Activated T-helper 1 cell treated with anti-CD3 and anti-CD28 coated beads, Interleukin-2, amount 50 U/mL, for 16 hours (primary cell): ENCODE results near the gene SACS.

Experiments
- DNase-seq, 2 donors: peaks; one replicate each; pipeline ENCODE4 v3.0.0-alpha.2; 2020; ENCODE audit warnings: low read depth in 1 of 2, low spot score in 1 of 2

The SACS gene, protein sequence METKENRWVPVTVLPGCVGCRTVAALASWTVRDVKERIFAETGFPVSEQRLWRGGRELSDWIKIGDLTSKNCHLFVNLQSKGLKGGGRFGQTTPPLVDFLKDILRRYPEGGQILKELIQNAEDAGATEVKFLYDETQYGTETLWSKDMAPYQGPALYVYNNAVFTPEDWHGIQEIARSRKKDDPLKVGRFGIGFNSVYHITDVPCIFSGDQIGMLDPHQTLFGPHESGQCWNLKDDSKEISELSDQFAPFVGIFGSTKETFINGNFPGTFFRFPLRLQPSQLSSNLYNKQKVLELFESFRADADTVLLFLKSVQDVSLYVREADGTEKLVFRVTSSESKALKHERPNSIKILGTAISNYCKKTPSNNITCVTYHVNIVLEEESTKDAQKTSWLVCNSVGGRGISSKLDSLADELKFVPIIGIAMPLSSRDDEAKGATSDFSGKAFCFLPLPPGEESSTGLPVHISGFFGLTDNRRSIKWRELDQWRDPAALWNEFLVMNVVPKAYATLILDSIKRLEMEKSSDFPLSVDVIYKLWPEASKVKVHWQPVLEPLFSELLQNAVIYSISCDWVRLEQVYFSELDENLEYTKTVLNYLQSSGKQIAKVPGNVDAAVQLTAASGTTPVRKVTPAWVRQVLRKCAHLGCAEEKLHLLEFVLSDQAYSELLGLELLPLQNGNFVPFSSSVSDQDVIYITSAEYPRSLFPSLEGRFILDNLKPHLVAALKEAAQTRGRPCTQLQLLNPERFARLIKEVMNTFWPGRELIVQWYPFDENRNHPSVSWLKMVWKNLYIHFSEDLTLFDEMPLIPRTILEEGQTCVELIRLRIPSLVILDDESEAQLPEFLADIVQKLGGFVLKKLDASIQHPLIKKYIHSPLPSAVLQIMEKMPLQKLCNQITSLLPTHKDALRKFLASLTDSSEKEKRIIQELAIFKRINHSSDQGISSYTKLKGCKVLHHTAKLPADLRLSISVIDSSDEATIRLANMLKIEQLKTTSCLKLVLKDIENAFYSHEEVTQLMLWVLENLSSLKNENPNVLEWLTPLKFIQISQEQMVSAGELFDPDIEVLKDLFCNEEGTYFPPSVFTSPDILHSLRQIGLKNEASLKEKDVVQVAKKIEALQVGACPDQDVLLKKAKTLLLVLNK (N-terminal part only)

DNA sequence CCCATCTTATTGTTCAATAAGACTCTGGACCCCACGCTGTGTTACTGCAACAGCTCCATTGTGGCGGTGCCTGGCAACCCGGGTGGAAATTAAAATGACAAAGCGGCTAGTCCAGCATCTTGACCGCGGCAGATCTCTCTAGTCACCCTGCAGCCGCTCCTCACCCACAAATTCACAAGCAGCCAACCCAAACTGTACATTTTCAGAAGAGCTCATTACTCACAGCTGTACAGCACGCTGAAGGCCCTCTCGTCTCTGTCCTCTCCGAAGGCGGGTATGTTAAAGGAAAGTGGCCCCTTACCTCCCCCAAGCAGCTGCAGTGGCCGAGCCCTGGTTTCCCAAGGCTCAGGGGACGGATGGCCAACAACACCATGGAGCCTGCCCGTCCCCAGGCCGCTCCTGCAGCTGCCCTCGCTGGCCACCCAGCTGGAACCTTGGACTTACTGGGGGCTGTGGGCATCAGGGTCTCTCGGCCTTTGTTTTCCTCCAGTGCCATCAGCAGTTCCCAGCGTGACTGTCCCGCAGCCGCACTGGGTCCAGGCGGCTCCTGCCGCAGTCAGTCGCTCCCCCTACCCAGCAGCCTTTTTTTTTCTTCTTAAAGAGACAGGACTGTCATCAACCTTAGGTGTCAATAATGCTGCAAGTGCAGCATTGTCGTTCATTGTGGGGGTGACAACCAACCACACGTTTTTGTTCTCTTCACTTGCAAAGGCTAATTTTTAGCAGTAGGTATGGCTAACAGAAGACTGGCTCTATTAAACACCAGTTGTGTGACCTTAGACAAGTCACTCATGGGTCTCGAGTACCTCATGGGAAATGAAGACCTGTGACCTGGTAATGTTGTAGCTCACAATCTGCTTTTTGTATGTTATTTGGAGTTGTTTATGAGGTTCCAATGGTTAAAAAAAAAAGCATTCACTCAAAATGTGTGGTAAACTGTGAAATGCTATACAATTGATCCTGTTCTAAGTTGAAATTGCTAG lies at the start of gene SACS:
Gene SACS (minus strand): TSS at position 532 of the 983 bp plus-strand sequence. CDS start 22,463 bp downstream, outside the sequence.
- no peak for DNase-seq

DNA sequence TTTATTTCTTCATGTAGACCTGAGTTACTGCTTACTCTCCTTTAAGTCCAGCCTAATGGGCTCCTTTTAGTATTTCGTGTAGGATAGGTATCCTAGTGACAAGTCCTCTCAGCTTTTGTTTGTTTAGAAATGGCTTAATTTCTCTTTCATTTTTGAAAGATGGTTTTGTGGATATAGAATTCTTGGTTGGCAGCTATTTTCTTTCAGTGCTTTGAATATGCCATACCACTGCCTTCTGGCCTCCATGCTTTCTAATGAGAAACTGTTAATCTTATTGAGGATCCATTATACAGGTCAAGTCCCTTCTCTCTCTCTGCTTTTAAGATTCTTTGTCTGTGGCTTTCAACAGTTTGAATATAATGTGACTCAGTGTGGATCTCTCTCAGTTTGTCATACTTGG lies 46.8 kb upstream of the SACS start:
- DNase-seq: no peak

DNA sequence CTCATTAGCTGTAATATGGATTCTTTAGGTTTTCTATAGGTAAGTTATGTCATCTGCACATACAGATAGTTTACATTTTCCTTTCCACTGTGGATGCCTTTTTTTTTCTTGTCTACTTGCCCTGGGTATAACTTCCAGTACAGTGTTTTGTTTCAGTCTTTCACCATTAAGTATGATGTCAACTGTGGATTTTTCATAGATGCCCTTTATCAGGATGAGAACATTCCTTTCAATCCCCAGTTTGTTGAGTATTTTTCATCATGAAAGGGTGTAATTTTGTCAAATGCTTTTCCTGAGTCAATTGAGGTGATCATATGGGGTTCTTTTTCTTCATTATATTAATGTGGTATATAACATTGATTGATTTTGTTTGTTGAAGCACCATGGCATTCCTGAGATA lies 43.6 kb upstream of the SACS start:
- no peak for DNase-seq

DNA sequence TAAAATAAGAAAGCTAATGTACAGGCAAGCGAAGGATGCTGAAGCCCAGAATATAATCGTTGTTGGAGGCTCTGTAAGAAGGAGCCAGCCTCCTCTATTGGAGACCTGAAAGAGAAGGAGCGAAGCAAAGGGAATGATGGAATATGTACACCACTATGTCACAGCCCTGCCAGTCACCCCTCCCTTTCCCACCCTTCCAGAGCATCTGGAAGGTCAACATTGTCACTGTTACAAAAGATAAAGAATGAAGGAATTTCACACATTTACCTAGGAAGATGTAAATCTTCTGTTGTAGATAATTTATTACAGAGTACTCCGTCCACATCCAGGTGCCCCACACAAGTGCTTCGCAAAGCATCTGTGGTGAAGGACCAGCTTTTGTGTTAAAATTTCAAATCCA lies 39.7 kb upstream of the SACS start:
- DNase-seq: no peak

DNA sequence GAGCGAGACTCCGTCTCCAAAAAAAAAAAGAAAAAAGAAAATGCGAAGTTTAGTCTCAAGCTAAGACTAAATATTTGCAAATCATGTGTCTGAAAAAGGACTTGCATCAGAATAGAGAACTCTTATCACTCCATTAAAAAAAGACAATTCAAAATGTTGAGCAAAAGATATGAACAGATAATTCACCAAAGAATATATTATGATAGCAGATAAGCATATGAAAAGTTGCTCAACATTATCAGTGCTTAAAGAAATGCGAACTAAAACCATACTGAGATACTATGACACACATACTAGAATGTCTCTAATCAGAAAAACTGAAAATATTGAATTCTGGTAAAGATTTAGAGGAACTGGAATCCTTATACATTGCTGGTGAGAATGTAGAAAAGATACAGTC lies 38.7 kb upstream of the SACS start:
- no peak for DNase-seq

DNA sequence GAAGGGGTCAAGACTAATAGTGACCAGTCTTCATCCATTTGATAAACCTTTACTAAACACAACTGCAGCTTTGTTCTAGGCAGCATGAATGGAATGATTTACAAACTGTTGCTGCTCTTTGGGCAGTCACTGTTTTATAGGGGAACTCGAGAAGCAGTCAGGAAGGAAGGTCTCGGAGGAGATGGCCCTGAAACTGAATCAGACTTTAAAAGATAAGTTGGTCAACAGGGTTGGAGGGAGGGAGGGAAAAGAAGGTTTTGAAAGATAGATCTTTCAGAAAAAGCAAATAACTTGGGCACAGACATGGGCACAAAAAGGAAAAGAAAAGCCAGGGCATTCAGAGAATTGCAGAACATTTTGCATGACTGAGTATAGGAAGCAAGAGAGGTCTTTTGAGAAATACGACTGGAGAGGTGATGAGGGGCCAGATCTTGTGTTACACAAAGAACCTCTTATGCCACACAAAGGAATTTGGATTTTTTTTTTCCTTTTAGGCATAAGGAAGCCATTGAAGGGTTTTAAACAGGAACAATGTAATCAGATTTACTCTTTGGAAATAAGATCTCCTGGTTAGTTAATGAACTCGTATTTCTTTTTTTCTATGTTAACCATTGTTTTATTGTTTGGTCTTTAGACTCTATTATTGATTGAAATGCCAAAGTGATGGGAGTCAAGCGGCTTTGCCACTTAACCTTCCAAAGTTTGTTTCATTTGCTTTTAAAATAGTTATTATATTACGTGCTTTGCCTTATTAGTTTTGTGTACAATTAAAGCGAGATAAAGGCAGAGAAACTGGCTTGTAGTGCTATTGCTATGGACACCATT lies 37.5 kb upstream of the SACS start:
- DNase-seq: no peak

DNA sequence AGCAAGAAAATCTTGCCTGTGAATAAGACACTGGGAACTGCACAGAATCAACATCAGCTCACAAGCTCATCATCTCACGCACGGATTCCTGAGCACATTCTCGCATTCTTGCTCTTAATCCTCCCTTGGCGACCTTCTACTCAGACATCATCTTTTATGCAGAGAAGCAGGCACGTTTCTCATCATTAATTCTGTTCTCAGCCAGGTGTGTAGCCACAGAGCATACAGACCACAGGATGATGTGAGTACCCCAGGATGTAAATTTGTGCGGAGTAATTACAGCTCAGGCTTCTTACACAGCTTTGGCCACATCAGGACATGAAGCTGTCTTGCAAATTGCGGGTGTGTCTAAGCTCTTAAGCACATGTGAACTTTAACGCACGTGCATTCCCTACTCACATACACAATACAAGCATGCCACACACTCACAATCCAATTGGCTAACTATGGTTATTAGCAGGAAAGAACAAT lies 36.5 kb upstream of the SACS start:
- no peak for DNase-seq

DNA sequence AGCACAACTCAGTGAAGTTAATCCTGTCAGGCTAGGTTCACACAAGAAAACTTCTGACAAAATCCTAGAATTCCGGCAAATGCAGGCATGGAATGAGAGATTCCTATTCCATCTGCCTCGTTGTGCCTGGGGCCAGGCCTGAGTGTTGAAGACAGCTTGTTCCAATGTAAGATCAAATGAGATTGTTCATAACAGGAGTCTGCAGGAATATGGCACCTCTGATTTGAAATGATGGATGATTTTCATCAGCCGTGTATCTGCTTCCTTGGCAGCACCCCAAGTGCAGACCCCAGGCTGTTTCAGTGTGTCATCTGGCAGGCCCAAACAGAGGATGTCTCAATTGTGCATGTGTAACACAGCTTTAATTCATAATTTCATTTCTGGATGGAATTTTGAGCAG lies 35.3 kb upstream of the SACS start:
- no peak for DNase-seq

DNA sequence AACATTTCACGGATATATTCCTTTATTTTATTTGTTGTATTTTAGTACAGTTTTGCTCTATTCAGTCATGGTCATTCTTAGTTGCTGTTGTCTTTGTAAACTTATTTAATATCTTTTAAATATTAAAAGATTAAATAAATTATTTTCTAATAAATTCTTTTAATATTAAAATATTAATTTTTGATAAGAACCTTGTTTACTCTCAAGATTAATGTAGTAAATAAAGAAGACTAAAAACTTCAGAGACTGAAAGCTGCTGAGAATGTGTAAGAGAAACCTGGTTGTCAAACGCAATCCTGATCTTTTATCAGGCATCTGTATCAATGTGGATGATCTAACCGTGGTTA lies 34.4 kb upstream of the SACS start:
- DNase-seq: no peak

DNA sequence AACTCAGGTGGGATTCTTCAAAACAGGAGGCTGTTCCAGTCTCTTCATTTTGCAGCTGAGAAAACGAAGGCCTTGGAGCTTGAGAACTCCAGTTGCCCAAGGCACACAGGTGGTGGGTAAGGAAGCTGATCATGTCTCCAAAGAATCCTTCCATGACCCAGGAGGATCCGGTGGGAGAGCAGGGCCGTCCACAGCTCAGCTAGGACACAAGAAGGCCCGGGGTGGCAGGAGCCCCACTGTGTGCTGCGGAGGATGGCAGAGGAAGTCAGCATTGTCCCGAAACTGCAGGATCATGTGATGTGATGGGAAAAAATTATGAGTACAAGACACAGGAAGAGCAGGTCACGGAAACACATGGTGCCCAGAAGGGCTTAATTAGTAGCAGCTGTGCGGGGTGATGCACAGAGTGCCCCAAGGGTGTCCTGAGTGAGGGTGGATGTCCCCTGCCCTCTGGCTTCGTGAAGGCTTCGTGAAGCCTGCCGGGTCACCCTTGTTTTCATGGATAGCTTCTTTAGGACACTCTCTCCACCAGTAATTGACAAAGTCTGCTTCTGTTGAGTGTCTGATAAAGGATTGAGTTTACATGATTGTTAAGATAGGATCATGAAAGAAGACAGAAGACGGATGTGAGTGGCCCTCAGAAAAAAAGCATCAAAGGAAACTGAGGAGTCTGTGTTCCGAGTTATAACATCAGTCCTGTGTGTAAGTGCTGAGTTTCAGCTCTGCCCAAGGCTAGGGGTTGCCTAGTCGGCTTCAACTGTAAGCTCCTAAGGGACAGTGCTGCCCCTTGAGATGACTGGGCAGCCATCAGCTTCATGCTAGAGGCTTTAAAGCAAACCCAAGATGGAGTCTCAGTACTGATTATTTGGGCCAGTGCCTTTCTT lies 33.8 kb upstream of the SACS start:
- no peak for DNase-seq

DNA sequence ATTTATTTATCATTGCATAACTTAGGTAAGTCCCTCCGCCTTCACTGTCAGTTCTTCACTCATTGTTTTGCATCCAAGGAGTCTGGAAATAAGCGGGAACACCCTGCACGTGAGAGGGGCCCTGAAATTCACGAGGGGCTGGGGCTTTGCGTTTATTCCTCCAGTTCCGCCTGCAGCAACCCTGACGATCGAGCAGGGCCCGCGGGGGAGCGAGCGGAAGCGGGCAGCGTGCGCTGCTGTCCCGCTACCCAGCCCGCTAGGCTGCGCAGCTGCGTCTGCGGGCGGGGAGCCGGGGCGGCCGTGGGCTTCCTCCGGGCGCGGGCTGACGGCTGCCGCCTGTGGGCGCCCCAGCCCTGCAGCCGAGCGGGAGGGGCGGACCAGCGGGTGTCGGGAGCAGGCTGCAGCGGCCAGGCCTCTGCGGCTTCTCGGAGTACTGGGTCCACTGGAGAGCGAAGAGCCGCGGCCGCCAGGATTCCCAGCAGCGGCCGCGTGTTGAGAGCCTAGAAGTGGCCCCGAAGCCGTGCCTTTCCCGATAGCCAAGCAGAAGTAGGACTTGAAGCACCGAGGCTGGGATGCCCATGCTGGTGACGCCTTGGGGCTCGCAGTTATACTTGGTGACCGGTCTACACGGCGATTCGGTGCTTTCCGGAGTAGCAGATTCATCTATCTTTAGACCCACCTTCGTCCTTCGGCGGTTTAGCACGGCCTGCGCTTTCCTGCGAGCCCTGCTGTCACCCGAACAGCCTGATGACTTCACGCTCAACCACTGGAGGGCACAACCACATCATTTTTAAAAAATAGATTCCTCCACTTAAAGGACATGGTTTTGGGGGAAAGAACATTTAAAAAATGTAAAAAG lies 32.9 kb upstream of the SACS start:
- DNase-seq: peak; percentile 7 to 25

DNA sequence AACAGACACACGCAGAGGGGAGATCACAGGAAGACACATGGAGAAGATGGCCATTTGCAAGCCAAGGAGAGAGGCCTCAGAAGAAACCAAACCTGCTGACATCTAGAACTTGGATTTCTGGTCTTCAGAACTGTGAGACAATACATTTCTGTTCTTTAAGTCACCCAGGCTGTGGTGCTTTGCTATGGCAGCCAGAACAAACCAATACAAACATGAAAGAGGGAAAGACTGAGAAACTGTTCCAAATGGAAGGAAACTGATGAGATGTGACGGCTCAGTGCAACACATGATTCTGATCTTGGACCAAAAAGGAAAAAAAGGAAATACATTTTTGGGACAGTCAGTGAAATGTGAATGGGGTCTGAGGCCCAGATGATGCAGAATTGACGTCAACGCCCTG lies 30.2 kb upstream of the SACS start:
- DNase-seq: no peak

DNA sequence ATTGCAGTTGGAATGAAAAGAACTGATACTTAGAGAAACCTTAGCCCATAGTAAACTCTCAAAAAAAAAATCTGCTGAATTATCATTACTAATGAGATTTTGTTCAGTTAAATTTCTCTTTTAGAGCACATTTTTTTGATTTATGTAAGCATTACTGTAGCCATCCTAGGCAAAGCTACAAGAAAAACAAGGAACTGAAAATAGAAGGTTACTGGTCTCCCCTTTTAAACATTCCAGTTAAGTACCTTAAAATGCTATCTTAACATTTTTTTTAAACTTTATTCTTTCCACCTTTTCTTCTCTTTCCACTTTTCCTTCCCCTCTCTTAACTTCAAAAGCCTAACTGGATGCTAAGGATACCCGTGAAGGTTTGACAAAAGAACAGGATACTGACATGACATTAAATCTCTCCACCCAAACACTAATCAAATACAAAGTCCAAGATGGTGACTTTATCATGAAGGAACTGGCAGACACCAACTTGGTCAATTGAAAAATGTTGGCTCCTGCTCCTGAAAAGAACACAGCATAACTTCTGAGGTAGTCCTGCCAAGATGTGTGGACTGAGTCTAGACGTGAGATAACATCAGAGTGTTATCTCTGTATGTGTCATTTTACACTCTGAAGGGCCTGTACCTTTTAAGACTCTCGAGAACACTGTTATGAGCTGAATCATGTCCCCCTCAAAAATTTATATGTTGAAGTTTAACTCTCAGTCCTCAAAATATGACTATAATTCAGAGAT lies 29.5 kb upstream of the SACS start:
- no peak for DNase-seq

DNA sequence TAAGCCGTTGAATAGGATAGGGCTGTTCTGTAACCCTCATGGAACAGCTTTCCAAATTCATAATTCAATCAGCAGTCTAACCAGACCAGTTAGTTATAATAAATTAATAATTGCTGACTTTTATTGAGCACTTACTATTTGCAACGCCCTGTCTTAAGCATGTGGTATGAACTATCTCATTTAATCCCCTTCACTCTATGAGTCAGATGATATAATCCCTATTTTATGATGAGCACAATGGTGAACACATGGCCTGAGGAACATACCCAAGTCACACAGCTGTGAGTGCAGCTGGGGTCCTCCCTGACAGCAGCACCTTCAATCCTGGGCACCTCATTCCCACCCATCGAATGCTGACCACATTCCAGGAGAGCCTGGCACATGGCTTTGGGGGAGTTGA lies 28.0 kb upstream of the SACS start:
- DNase-seq: no peak

DNA sequence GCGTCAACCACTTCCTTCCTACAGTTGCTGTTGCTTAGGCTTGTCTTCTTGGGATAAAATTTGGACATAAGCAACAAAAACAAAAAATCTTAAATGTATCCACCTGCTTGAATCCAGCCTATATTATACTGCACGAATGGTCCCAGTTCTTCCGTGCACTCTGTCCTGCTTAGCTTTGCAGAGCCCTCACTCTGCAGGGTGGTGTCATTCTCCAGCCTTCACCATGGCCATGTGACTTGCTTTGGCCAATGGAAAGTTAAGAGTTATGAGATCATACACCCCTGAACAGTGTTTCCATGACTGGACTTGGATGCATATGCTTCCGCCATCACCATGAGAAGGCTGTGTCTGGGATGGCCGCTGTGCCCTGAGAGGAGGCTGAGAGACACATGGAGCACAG lies 27.4 kb upstream of the SACS start:
- no peak for DNase-seq

DNA sequence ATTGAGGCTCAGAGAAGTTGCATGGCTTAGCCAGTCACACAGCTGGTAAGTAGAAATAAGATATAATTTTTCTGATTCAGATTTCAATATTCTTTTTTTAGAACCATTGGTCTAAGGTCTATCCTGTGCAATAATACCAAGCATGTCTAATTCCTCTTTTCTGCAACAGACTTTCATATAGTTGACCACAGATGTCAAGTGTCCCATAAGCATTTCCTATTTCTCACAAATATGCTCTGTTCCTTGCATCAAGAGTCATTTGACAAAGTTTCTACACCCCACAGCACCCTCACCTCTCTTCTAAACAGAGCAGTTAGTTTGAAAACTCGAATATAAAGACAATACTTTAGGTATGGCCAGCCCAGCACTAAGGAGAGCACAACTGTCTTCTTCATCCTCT lies 26.8 kb upstream of the SACS start:
- DNase-seq: no peak

DNA sequence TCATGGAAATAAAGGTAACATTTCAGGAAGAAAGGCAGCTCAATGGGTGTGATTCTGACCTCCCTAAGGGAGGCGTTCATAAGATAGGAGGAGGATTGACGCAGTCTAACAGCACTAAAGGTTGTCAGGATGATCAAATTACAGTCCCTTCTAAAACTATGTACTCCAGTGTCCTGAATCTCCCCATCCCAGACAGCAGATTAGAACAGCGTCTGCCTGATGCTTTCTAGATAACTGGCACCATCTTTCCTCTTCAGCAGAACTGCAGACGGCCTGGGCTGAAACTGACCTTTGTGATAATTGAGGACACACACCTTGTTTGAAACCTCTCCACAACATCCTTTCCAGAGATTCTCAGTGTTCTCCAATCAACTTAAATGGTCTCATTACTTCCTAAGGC lies 25.5 kb upstream of the SACS start:
- no peak for DNase-seq
